KMS-11 (cell line): ENCODE results near the gene ABCC3.

ENCODE experiments used
- H2AFZ ChIP-seq: fragments of 200-600 bp; sonication (generic); 2 replicates; pipeline ENCODE4 v1.6.1; 2016; ENCODE audit warnings: antibody characterized with exemption, mixed run types, low read depth
- H3K27ac ChIP-seq: fragments of 200-600 bp; sonication (generic); 2 replicates; pipeline ENCODE4 v1.6.1; 2016; ENCODE audit warnings: mild to moderate bottlenecking, mixed run types
- H3K27me3 ChIP-seq: fragments of 200-600 bp; sonication (generic); 2 replicates; pipeline ENCODE4 v1.6.1; 2017; ENCODE audit warnings: mild to moderate bottlenecking, low read depth, mixed run types, moderate library complexity; ENCODE audit not compliant: insufficient read depth
- H3K36me3 ChIP-seq: fragments of 200-600 bp; sonication (generic); 2 replicates; pipeline ENCODE4 v1.6.1; 2017; ENCODE audit warnings: mild to moderate bottlenecking, mixed run types; ENCODE audit not compliant: insufficient read depth
- H3K4me1 ChIP-seq: fragments of 200-600 bp; sonication (generic); 2 replicates; pipeline ENCODE4 v1.6.1; 2016; ENCODE audit warnings: mild to moderate bottlenecking, low read depth, mixed run types; ENCODE audit not compliant: poor library complexity, severe bottlenecking
- H3K4me2 ChIP-seq: fragments of 200-600 bp; sonication (generic); 2 replicates; pipeline ENCODE4 v1.7.0; 2016; ENCODE audit warnings: mild to moderate bottlenecking, mixed run types
- H3K4me3 ChIP-seq: fragments of 200-600 bp; sonication (generic); IDR thresholded peaks from 2 replicates; pipeline ENCODE4 v1.6.1; 2017; ENCODE audit warnings: low read depth, low read length, mixed read lengths; ENCODE audit not compliant: insufficient read depth
- H3K79me2 ChIP-seq: fragments of 200-600 bp; sonication (generic); 2 replicates; pipeline ENCODE4 v1.6.1; 2016; ENCODE audit warnings: low read depth, mixed run types; ENCODE audit not compliant: insufficient read depth
- H3K9ac ChIP-seq: fragments of 200-600 bp; sonication (generic); 2 replicates; pipeline ENCODE4 v1.6.1; 2016; ENCODE audit warnings: mild to moderate bottlenecking, mixed run types
- H4K20me1 ChIP-seq: fragments of 200-600 bp; sonication (generic); 2 replicates; pipeline ENCODE4 v1.6.1; 2016; ENCODE audit warnings: mild to moderate bottlenecking, mixed run types; ENCODE audit not compliant: insufficient read depth
- CTCF ChIP-seq: fragments of 200-600 bp; sonication (generic); conservative IDR thresholded peaks from 2 replicates; pipeline ENCODE4 v1.6.1; 2017; ENCODE audit warnings: low read depth, mild to moderate bottlenecking, antibody characterized with exemption, low read length, moderate library complexity, mixed read lengths

The ABCC3 gene

GRCh38 chr17:50612281-50612680 lies 22.4 kb upstream of the ABCC3 start:
- H2AFZ ChIP-seq, result no peak overlapping the region
- H3K36me3 ChIP-seq, result no peaks in the 10 kb centered on the region
- no peak overlapping the region for H3K27ac ChIP-seq
- H3K27me3 ChIP-seq, result peaks cover 94% of the 10 kb centered on the region
- H3K4me3 ChIP-seq, result no peak overlapping the region
- H3K4me2 ChIP-seq, result no peak overlapping the region
- no peak overlapping the region for H3K9ac ChIP-seq
- TF ChIP-seq CTCF, result no peak
- no peaks in the 10 kb centered on the region for H3K79me2 ChIP-seq
- no peaks in the 10 kb centered on the region for H4K20me1 ChIP-seq
- H3K4me1 ChIP-seq, result no peaks in the 10 kb centered on the region

DNA sequence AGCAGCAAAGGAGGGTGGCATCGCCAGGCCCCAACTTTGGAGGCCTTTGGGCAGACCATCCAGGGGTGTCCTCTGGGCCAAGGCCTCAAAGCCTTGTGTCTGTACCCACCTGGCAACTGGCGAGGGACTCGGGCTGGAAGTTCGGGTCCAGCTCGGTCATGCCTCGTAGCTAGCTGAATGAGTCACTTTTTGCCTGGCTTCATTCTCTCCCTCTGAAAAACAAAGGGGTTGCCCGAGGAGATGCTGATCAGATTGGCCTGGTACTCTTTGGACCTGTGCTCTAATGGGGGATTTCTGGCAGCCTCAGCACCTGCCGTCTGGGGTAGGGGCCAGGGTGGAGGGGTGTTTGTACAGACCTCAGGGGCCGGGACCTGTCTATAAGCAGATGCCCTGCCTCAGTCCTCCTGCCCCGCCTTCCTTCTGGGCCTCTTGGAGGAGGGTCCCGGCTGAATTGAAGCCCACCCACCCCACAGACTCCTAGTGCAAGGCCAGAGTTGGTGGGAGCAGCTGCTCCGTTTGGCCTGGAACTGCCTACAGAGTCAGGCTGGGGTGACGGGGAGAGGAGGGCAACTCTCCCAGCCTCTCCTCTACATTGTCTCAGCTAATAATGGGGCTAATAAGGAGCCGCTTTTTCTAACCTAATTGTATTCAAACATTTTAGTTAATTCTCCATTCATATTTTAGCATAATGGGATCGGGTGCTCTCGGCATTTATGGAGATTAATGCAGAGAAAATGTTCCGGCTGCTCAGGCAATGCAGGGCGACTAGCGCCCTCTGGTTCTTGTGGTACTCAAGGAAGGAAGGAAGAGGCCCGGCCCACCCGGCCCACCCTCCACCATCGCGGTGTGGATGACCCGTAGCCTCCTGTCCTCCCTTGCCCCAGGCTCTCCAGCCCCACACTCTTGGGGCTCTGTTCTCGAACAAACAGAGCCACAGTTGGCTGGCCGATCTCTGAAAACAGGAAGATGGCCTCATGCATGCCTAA lies 21.4 kb upstream of the ABCC3 start:
- peaks cover 92% of the 10 kb centered on the region for H3K27me3 ChIP-seq
- H3K4me1 ChIP-seq, result no peaks in the 10 kb centered on the region
- no peak overlapping the region for H3K4me2 ChIP-seq
- H4K20me1 ChIP-seq, result no peaks in the 10 kb centered on the region
- H3K27ac ChIP-seq, result no peak overlapping the region
- H3K4me3 ChIP-seq, result no peak overlapping the region
- H2AFZ ChIP-seq, result no peak overlapping the region
- no peak for TF ChIP-seq CTCF
- no peak overlapping the region for H3K9ac ChIP-seq
- no peaks in the 10 kb centered on the region for H3K36me3 ChIP-seq
- no peaks in the 10 kb centered on the region for H3K79me2 ChIP-seq

DNA sequence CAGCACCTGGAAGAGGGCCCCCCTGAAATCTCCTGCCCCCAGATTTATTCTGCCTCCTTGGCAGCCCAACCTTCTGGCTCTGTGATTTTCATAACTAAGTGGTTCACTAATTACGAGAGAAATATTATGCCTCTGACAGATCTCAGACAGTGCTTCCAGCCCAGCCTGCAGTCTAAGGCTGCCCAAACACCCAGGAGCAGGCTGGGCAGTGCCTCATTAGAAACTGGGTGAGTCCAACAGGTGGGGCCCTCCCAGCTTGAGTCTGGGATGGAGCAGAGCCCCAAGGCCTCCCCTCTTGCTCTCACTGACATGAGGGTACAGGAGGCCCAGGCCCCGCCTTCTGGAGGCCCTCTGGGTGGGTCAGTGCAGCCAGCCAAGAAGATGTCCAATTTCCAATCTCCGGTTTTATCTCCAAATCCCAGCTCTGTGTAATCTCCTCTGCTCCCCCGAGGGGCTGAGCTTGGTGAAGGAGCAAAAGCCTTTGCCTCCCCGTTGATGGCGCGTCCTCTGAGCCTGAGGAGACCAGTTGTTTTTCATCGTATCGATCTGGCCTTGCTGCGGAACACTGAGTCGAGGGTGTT lies 20.1 kb upstream of the ABCC3 start:
- peaks cover 93% of the 10 kb centered on the region for H3K27me3 ChIP-seq
- H3K9ac ChIP-seq, result no peak overlapping the region
- H3K4me1 ChIP-seq, result no peaks in the 10 kb centered on the region
- H2AFZ ChIP-seq, result no peak overlapping the region
- H3K79me2 ChIP-seq, result no peaks in the 10 kb centered on the region
- no peak for TF ChIP-seq CTCF
- no peak overlapping the region for H3K4me2 ChIP-seq
- H3K27ac ChIP-seq, result no peak overlapping the region
- H3K36me3 ChIP-seq, result no peaks in the 10 kb centered on the region
- H4K20me1 ChIP-seq, result no peaks in the 10 kb centered on the region
- no peak overlapping the region for H3K4me3 ChIP-seq

DNA sequence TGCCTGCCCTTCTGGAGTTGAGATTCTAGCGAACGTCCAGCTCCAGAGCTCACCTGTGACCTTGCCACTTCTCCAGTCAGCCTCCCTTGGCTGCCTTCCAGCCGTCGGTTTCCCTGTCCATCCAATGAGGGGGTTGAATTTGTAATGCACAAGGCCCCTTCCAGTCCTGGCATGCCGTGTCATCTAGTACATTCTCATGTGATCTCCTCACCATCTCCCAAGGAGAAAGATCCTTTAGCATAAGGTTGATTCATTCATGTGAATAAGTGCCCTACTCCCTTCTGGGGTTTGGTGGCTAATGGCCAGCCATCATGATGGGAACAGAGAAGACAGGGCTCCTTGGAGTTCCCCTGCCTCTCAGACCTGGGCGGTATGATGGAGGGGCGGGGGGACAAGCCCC lies 18.9 kb upstream of the ABCC3 start:
- no peak overlapping the region for H2AFZ ChIP-seq
- no peak for TF ChIP-seq CTCF
- no peaks in the 10 kb centered on the region for H3K4me1 ChIP-seq
- H3K27me3 ChIP-seq, result peaks cover 90% of the 10 kb centered on the region
- H3K4me2 ChIP-seq, result no peak overlapping the region
- no peak overlapping the region for H3K9ac ChIP-seq
- H3K36me3 ChIP-seq, result no peaks in the 10 kb centered on the region
- H3K4me3 ChIP-seq, result no peak overlapping the region
- H4K20me1 ChIP-seq, result no peaks in the 10 kb centered on the region
- no peaks in the 10 kb centered on the region for H3K79me2 ChIP-seq
- no peak overlapping the region for H3K27ac ChIP-seq
